Measurements from ENCODE around the gene ALDH5A1.
"Not testable (repeated sequence)": the region's sequence is repeated elsewhere in the genome, so short reads cannot be mapped to it uniquely, and the experiment has no call there.

Gene ALDH5A1

DNA sequence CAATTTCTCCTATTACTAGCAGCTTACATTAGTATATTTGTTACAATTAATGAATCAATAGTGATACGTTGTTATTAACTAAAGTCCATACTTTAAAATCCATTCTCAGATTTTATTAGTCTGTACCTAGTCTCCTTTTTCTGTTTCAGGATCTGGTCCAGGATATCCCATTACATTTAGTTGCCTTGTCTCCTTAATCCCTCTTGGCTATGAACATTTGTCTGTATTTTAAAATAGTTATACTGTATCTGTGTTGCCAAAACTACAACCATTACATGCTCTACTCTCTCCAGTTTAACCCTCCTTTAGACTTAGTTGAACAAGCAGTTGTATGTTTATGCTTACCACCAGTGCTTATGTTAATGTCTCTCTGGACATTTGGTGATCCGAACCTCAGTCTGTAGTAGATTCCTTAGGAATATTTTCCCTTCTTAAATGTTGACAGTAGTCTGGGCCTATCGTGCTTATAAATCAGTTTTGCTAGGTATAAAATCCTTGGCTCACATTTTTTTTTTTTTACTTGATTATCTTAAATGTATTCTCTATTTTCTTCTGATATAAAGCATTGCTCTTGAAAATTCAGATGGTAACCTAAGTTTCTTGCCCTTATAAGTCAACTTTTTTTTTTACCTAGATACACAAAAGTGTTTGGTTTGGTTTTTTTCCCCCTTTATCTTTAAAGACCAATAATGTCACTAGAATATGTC, 12.2 kb downstream of the ALDH5A1 start:
- Histone ChIP-seq H3K9me3 (ENCODE audit: insufficient read depth, low read length) (peaks cover 13% of the 10 kb centered on the region; the same call in 1 of the 2 replicates), H3K9ac (ENCODE audit: insufficient read length, low read depth) (no peak overlapping the region), H3K4me1 (ENCODE audit: insufficient read depth, insufficient read length) (no peaks in the 10 kb centered on the region), H3K27me3 (ENCODE audit: insufficient read depth, insufficient read length) (no peaks in the 10 kb centered on the region), H3K36me3 (ENCODE audit: insufficient read depth, insufficient read length, low read length) (no peaks in the 10 kb centered on the region), H3K4me3 (ENCODE audit: insufficient read length, low read depth) (no peak overlapping the region)
- no peak for TF ChIP-seq YY1 (IDR thresholded peaks at IDR 0.05; ENCODE audit: insufficient read depth, insufficient read length)
- TF ChIP-seq SUZ12 (IDR thresholded peaks at IDR 0.05; ENCODE audit: extremely low read depth, insufficient read depth, insufficient read length): no peak
- TF ChIP-seq ZNF274 (IDR thresholded peaks at IDR 0.05; ENCODE audit: low read depth, low read length): no peak
- no peak for DNase-seq (ENCODE audit: low read depth, low spot score)

GRCh38 chr6:24511976-24512375, 17.2 kb downstream of the ALDH5A1 start:
- not testable (repeated sequence) for H3K27me3 ChIP-seq (ENCODE audit: insufficient read depth, insufficient read length); H3K36me3 ChIP-seq (ENCODE audit: insufficient read depth, insufficient read length, low read length)

GRCh38 chr6:24513602-24514001, 18.8 kb downstream of the ALDH5A1 start:
- H3K27me3 ChIP-seq (ENCODE audit: insufficient read depth, insufficient read length): no peaks in the 10 kb centered on the region
- H3K9ac ChIP-seq (ENCODE audit: insufficient read length, low read depth): no peak overlapping the region
- no peaks in the 10 kb centered on the region for H3K36me3 ChIP-seq (ENCODE audit: insufficient read depth, insufficient read length, low read length)
- no peaks in the 10 kb centered on the region for H3K4me1 ChIP-seq (ENCODE audit: insufficient read depth, insufficient read length)
- H3K9me3 ChIP-seq (ENCODE audit: insufficient read depth, low read length): no peaks in the 10 kb centered on the region
- no peak overlapping the region for H3K4me3 ChIP-seq (ENCODE audit: insufficient read length, low read depth)
- no peak for DNase-seq (ENCODE audit: low read depth, low spot score)
- TF ChIP-seq SUZ12 (IDR thresholded peaks at IDR 0.05; ENCODE audit: extremely low read depth, insufficient read depth, insufficient read length): no peak
- no peak for TF ChIP-seq ZNF274 (IDR thresholded peaks at IDR 0.05; ENCODE audit: low read depth, low read length)
- no peak for TF ChIP-seq YY1 (IDR thresholded peaks at IDR 0.05; ENCODE audit: insufficient read depth, insufficient read length)

More at GRCh38 chr6:24511976-24512375, 17.2 kb downstream of the ALDH5A1 start:
- H3K9ac ChIP-seq (ENCODE audit: insufficient read length, low read depth); H3K4me3 ChIP-seq (ENCODE audit: insufficient read length, low read depth); DNase-seq (ENCODE audit: low read depth, low spot score); H3K9me3 ChIP-seq (ENCODE audit: insufficient read depth, low read length); H3K4me1 ChIP-seq (ENCODE audit: insufficient read depth, insufficient read length): not testable (repeated sequence)

GRCh38 chr6:24517659-24518543, 23.1 kb downstream of the ALDH5A1 start:
- H3K4me3 ChIP-seq (ENCODE audit: insufficient read length, low read depth): no peak overlapping the region
- H3K9ac ChIP-seq (ENCODE audit: insufficient read length, low read depth): no peak overlapping the region
- no peaks in the 10 kb centered on the region for H3K36me3 ChIP-seq (ENCODE audit: insufficient read depth, insufficient read length, low read length)
- DNase-seq (ENCODE audit: low read depth, low spot score): no peak
- no peaks in the 10 kb centered on the region for H3K27me3 ChIP-seq (ENCODE audit: insufficient read depth, insufficient read length)
- H3K9me3 ChIP-seq (ENCODE audit: insufficient read depth, low read length): no peaks in the 10 kb centered on the region
- TF ChIP-seq ZNF274 (IDR thresholded peaks at IDR 0.05; ENCODE audit: low read depth, low read length): no peak
- no peak for TF ChIP-seq SUZ12 (IDR thresholded peaks at IDR 0.05; ENCODE audit: extremely low read depth, insufficient read depth, insufficient read length)
- no peak for TF ChIP-seq YY1 (IDR thresholded peaks at IDR 0.05; ENCODE audit: insufficient read depth, insufficient read length)
- H3K4me1 ChIP-seq (ENCODE audit: insufficient read depth, insufficient read length): no peaks in the 10 kb centered on the region

DNA sequence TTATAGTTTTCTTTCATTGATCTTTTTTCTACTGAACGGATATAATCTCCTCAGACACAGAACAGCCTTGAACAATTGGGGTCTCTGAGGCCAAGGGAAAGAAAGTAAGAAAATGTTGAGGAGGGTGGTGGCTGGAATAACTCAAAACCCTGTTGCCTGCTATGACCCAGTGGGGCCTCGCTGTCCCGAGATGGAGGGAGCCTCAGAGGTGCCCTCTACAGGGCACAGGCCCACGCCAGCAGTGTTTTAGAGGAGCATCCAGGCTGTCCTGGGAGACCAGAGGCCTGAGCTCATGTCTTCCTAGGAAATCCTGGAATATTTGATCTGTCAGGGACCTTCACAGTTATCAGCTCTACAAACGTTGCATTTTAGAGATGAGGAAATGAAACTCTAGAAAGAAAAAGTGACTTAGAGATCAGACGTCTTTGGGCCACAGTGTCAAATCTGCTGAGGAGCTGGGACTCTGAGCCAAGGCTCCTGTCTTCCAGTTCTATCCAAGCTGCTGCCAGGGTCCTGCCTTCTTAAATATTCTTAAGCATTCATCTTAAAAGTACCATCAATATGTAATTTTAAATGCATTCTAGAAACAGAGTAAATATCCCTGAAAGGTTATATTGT, 26.3 kb downstream of the ALDH5A1 start:
- Histone ChIP-seq H3K9me3 (ENCODE audit: insufficient read depth, low read length) (no peaks in the 10 kb centered on the region), H3K36me3 (ENCODE audit: insufficient read depth, insufficient read length, low read length) (no peaks in the 10 kb centered on the region), H3K4me1 (ENCODE audit: insufficient read depth, insufficient read length) (no peaks in the 10 kb centered on the region), H3K4me3 (ENCODE audit: insufficient read length, low read depth) (no peak overlapping the region), H3K9ac (ENCODE audit: insufficient read length, low read depth) (no peak overlapping the region), H3K27me3 (ENCODE audit: insufficient read depth, insufficient read length) (no peaks in the 10 kb centered on the region)
- DNase-seq (ENCODE audit: low read depth, low spot score): peak; percentile 20
- TF ChIP-seq SUZ12 (IDR thresholded peaks at IDR 0.05; ENCODE audit: extremely low read depth, insufficient read depth, insufficient read length): no peak
- TF ChIP-seq YY1 (IDR thresholded peaks at IDR 0.05; ENCODE audit: insufficient read depth, insufficient read length): no peak
- no peak for TF ChIP-seq ZNF274 (IDR thresholded peaks at IDR 0.05; ENCODE audit: low read depth, low read length)

- no peak overlapping the region for H3K4me3 ChIP-seq (ENCODE audit: insufficient read length, low read depth)
- no peak overlapping the region for H3K9ac ChIP-seq (ENCODE audit: insufficient read length, low read depth)
- H3K9me3 ChIP-seq (ENCODE audit: insufficient read depth, low read length): no peaks in the 10 kb centered on the region
- no peaks in the 10 kb centered on the region for H3K4me1 ChIP-seq (ENCODE audit: insufficient read depth, insufficient read length)
- DNase-seq (ENCODE audit: low read depth, low spot score): no peak
- TF ChIP-seq SUZ12 (IDR thresholded peaks at IDR 0.05; ENCODE audit: extremely low read depth, insufficient read depth, insufficient read length): no peak
- TF ChIP-seq ZNF274 (IDR thresholded peaks at IDR 0.05; ENCODE audit: low read depth, low read length): no peak
- TF ChIP-seq YY1 (IDR thresholded peaks at IDR 0.05; ENCODE audit: insufficient read depth, insufficient read length): no peak
- H3K27me3 ChIP-seq (ENCODE audit: insufficient read depth, insufficient read length): no peaks in the 10 kb centered on the region
- no peaks in the 10 kb centered on the region for H3K36me3 ChIP-seq (ENCODE audit: insufficient read depth, insufficient read length, low read length)
These were observed 27.7 kb downstream of the ALDH5A1 start for GRCh38 chr6:24522228-24523176.

All from NT2/D1 (cell line).